T-helper 1 cell (primary cell): ENCODE data around the gene DPH1.
A peak's percentile ranks its signal among the peaks of the same experiment; 100 is the strongest.

Experiments
- DNase-seq, 5 donors: peaks; one replicate each; pipeline ENCODE4 v3.0.0-alpha.2; 2012 to 2020

The DPH1 gene

DNA sequence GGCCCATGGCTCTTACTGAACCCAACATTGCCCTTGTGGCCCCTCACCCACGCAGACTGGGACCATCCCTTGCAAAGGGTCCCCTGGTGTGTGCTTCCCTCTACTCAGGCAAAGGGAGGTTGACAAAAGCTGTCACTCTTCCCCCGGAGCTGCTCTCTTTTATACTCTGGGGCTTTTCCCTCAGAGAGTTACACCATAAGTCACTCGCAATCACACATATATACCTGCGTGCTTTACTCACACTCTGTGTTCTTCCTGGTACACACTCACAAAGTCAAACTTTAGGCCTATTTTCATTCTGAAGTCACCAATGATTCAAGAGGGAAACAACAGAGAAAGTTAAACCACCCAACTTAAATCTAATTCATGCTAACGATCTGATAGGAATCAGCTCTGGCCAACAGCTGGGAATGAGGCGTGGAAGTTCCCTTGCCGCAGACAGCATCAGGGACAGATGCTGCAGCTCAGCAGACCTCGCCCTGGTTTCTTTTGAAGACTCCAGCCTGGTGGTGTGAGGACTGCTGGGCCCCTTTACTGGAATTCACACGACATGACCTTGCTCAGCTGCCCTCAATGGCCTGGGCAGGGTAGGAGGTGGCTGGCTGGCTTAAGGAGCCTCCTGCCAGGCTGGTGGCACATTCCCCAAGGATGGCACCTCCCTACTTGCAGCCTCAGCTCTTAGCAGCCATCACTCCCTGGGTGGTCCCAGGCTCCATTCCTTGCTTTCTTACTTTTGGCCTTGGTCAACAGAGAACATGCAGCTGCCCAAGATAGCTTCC, 52.2 kb downstream of the DPH1 start:
- DNase-seq, result no peak

DNA sequence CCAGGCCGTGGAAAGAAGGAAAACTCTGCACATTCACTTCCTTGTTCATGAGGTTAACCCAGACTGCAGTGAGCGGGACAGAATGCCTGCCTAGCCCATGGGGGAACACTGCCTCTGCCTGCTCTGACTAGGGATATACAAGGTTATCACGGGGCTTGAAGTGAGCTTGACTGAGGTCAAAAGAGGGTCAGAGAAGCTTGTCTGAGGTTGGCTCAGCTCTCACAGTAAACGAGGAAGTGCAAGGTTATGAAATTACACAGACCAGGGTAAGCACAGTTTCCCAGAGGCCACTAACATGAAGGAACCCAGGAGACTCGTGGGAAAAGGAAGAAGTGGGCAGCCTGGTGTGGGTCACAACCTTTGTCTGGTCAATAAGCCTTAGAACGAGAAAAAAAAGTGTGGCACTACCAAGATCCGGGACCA, 53.7 kb downstream of the DPH1 start:
- DNase-seq, result no peak

DNA sequence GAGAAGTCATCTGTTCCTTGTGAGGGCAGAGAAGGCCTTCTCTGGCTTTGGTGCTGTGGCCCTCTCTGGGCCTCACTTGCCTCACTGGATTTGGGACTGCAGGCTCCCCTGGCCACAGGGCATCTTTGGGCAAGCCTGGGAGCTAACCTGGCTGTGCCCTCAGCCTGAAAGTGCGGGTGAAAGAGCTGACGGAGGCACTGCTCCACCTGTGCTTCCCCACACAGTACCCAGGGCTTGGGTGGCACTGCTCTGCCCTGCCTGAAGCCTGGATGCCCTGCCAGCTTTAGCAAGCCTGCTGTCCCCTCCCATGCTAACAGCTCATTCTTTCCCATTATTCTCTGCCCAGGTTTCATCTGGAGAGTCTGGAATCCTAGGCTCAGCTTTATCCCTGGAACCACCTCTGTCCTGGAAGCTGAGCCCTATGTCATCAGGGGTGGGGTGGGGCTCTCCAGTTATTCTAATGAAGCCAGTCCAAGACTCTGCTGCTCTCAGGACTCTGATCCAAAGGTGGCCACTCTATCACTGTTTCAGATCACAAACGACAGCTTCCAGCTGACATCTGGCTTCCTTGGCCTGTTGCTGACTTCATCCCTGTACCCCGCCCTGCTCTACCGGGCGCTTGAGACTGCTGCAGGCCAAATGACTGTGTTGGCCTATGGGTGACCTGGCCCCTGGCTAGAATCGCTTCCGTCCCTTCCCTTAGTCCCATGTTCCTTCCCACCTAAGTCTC, 54.2 kb downstream of the DPH1 start:
- DNase-seq, result no peak

- no peak for DNase-seq
Measured at GRCh38 chr17:2084766-2085647, 55.1 kb downstream of the DPH1 start.

DNA sequence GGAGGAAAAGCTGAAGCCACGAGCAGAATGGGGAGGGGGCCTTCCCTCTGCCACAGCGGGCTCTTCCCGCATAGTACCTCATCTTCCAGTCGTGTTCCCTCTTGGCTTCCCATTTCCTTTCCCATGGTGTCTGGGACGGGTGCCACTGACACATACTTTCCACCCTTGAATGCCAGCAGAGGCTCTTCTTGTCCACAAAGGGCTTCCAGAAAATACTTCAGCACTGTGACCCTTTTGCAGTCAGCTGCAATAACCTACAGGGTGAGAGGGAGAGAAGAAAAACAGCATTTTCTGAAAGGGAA, 55.6 kb downstream of the DPH1 start:
- no peak for DNase-seq

GRCh38 chr17:2086306-2086705, 56.4 kb downstream of the DPH1 start:
- DNase-seq, result no peak

DNA sequence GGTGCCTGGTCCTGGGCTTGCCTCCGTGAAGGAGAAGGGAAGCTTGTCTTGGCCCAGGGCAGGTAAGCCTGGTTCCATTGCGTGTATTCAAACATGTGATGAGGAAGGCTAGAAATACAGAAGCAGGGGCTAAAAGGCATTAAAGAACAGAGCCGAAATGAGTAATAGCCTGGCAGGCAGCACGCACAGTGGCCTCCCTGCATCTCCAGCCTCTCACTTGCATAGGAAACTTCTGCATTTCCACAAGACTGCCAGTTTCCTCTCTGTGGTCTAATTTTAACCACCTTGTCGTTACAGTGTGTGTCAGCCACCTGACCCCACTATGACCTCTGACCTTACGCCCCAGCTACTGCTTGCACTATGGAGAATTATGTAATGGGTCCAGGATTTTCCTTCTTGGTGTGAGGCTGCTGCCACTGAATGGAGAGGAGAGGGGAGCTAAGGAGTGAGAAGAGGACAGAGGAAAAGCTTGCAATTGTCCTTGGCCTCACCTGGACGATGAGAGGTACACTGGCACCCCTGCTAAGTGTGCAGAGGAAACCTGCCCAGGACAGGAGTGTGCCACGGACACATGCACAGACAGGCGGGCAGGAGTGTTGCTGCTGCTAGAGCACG, 57.8 kb downstream of the DPH1 start:
- DNase-seq, result peak in 1 of 5 donors; percentile 79

DNA sequence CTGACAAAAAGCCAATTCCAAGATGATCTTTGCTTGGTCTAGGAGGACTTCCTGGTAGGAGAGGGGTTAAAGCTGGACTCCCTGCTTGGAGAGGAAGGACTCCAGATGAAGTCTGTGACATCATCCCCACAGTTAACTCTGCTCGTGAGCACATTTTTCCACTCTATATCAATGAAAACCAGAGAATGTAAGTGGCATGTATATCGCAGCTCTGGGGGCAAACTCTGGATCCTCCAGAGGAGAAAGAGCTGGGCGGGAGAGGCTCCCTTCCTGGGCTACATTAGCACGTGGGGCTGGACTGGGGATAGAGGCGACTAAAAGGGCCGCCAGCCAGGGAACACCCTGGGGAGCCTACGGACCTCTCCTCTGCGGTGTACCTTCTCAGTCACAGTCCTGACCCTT, 59.1 kb downstream of the DPH1 start:
- DNase-seq, result no peak

GRCh38 chr17:2090210-2090641, 60.3 kb downstream of the DPH1 start:
- DNase-seq, result no peak

DNA sequence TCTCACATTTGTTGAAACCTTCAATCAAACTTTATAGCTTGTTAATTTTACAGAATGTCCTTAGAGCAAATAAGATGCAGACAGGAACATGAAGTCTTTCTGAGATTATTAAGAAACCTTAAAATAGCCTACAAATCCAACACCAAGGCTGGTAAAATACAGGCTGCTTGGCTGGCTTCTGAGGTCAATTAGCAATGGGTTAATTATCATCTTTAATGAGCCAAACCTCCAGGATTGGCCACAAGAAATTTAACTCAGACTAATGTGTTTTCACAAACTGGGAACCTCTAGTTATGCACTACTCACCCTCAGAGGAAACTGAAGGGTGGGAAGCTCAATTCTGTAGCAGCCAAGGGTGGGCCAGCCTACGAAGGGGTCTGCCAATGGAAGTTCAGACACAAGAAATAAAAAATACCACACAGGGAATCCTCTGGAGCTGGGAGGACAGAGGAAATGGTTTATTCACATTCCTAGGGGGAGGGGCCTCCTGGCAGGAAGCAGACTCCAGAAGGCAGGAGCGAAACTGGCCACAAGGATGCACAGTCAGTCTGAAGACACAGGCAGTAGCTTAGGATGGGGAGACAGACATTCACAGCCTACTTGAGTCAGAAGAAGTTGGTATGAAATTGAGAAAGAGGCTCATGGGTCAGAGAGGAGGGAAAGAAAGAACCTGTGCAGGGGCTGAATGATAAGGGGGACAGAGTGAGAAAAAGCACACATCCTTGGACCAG, 61.0 kb downstream of the DPH1 start:
- DNase-seq, result no peak

- DNase-seq, result no peak
Measured at GRCh38 chr17:2092253-2092652, 62.3 kb downstream of the DPH1 start.

- DNase-seq, result no peak
Measured at GRCh38 chr17:2093349-2093748, 63.4 kb downstream of the DPH1 start.
